GM10266 (cell line): ENCODE results near the gene PPFIA4.

Experiments used
- DNase-seq: peaks from one replicate; pipeline ENCODE4 v3.0.0; 2012; ENCODE audit errors: extremely low spot score
- TF ChIP-seq, protein P1 (sequence below): IDR thresholded peaks from 2 replicates; pipeline ENCODE4 v1.5.1; 2012; ENCODE audit warnings: mild to moderate bottlenecking, low read depth; ENCODE audit not compliant: control insufficient read depth, insufficient read depth; ENCODE audit errors: missing control alignments

Gene PPFIA4

GRCh38 chr1:203091199-203091477 lies 64.8 kb downstream of the PPFIA4 start:
- TF ChIP-seq, protein P1, sequence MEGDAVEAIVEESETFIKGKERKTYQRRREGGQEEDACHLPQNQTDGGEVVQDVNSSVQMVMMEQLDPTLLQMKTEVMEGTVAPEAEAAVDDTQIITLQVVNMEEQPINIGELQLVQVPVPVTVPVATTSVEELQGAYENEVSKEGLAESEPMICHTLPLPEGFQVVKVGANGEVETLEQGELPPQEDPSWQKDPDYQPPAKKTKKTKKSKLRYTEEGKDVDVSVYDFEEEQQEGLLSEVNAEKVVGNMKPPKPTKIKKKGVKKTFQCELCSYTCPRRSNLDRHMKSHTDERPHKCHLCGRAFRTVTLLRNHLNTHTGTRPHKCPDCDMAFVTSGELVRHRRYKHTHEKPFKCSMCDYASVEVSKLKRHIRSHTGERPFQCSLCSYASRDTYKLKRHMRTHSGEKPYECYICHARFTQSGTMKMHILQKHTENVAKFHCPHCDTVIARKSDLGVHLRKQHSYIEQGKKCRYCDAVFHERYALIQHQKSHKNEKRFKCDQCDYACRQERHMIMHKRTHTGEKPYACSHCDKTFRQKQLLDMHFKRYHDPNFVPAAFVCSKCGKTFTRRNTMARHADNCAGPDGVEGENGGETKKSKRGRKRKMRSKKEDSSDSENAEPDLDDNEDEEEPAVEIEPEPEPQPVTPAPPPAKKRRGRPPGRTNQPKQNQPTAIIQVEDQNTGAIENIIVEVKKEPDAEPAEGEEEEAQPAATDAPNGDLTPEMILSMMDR = no peak
- DNase-seq = no peak

DNA sequence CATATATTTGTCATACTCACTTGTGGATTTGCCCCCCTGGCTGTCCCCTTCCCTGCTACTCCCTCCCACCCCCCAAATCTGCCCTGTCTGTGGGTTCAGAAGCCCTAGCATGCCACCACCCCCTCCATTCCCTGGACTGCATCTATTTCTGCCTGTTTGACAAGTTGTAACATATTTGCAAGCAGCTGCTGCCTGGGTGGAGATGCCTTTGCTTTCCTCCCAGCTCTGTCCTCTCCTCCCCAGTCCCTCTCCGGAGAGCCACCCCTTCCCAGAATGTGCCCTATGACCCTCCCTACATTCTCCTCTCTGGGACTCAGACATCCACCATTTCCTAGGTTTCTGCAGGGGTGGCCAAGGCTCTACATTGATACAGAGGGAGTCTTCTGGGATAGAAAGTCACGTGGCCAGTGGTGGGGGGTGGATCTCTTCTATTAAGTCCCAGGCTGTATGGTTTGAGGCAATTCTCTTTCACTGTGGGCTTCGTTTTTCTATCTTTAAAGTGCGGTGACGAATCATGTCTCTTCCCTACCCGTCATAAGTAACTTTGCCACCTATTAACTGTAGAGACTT lies 65.6 kb downstream of the PPFIA4 start:
- DNase-seq = no peak
- TF ChIP-seq, protein P1 = no peak

DNA sequence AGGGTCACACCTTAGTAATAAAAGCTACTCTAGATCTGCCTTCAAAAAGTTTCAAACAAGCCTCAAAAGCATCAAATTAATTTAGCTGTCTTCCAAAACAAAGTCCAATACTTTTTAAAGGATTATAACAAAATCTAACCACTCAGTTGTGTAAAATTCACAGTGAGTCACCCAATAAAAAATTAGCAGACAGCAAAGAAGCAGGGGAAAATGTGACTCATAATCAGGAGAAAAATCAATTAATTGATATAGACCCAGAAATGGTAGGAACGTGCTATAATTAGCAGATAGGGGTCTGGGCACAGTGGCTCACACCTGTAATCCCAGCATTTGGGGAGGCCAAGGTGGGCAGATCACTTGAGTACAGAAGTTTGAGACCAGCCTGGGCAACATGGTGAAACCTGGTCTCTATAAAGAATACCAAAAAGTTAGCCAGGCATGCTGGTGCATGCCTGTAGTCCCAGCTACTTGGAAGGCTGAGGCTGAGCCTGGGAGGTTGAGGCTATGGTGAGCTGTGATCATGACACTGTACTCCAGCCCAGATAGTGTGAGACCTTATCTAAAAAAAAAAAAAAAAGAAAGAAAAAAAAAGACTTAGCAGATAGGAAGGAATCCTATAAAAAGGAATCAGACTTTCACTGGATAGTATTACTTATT lies 67.6 kb downstream of the PPFIA4 start:
- TF ChIP-seq, protein P1 = no peak
- no peak for DNase-seq

- DNase-seq = no peak
- TF ChIP-seq, protein P1 = no peak
Observed at GRCh38 chr1:203095061-203095690, 68.9 kb downstream of the PPFIA4 start.

DNA sequence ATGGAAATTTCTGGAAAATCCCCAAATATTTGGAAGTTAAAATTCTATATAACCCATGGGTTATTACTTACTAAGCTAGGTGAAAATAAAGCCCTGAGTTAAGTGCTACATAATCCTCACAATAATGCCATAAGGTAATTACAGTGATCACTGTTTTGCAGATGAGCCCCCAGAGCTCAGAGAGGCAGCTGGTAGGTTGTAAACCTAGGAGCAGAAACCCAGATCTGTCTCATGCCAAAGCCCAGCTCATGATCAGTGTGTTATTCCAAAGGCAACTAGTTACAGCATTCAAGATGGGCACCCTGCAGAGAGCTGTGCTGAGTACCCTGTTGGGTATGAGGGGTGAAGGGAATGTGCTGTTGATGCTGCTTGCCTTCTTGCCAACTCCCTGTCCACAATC lies 70.3 kb downstream of the PPFIA4 start:
- no peak for DNase-seq
- TF ChIP-seq, protein P1 = no peak

DNA sequence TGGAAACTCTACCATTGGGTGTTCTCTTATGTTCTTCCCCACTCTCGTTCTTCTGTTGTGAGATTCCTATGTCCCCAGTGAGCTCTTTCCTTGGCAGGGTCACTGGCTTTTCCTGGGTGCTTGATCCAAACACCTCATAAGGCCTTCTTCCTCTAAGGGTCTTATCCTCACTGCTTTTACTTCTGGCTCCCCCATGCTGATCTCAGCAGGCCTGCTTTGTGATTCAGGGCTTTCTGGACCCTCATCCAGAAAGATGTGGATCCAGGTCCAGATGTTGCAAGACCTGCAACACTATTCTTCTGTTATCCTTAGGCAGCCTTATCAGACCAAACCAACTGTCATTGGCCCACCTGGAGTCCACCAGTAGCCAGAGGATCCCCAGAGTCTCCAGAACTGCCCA lies 70.7 kb downstream of the PPFIA4 start:
- DNase-seq = no peak
- TF ChIP-seq, protein P1 = no peak

DNA sequence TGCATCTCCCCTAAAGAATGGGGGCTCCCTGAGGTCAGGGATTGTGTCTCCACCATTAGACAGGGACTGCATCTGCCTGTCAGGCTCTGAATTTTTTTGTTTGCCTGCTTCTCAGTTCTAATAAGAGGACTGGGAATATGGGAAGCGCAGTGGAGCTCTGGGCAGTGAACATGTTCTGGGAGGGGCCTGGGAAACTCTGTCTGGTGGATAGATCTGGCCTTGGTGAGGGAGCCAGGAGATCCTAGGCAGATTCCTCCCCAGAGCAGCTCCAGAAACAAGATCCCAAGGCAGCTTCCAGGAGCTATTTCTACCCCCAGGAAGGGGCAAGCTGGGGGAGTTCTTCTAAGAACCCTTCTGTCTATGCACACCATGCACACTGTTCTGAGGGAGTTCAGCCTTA lies 72.2 kb downstream of the PPFIA4 start:
- DNase-seq = no peak
- TF ChIP-seq, protein P1 = no peak
